ENCODE data around the gene PHF2.

Gene PHF2

GRCh38 chr9:93603011-93603410, 26.6 kb downstream of the PHF2 start:
- no peak for DNase-seq

- DNase-seq: no peak
Measured at GRCh38 chr9:93603906-93604326, 27.5 kb downstream of the PHF2 start.

DNA sequence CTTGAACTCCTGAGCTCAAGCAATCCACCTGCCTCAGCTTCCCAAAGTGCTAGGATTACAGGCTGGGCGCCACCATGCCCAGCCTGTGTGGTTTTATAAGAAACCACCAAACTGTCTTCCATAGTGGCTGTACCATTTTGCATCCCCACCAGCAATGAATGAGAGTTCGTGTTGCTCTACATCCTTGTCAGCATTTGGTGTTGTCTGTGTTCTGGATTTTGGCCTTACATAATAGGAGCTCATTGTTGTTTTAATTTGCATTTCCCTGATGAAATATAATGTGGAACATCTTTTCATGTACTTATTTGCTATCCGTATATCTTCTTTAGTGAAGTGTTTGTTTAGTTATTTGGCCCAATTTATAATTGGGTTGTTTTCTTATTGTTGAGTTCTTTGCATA, 29.8 kb downstream of the PHF2 start:
- DNase-seq: no peak

GRCh38 chr9:93610206-93610605, 33.8 kb downstream of the PHF2 start:
- no peak for DNase-seq

DNA sequence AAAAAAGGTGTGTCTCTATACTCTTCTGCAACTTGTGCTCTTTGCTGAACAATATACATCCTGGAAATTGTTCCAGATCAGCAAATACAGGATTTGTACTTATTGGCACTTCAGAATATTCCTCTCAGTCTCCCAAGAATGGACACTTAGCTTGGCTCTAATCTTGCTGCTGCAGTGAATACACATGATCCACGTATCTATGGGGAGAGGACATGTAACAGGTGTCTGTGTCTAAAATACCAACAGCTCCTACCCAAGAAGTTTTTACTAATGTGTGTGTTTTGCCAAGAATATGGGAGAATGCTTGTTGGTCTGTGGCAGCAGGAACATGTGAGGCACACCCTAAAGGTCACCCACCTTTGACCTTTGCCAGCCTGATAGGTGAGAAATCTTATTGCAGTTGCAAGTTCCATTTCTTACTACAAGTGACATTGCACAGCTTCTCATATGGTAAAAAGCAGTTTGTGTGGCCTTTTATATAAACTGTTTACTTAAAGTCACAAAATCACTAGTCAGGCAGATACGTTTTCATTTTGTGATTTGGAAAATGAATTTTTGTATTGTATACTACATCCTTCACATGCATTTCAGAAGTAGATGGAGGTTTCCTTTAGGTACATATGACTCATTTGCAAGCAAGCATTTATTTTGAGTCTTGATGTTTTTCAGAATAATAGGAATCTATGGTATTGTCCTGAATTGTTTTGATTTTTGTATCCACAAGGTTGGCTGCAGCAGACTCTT, 35.8 kb downstream of the PHF2 start:
- no peak for DNase-seq

GRCh38 chr9:93612796-93613154, 36.4 kb downstream of the PHF2 start:
- DNase-seq: no peak

DNA sequence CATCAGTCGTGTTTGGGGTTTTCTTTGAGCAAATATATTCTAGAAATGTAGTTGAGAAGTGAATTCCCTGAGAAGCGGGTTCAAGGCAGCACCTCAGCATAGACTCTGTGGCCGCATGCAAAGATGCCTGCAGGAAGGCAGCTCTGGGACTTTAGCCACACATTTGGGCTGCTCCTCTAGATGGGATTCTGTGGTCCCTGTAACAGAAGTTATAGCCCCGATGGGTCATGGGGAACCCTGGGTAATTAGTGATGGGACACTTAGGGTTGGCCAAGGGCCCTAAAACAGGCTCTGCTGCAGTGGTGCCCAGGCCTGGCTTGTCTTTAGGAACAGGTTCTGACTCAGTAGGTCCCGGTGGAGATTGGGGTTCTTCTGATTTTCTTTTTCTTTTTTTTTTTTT, 36.8 kb downstream of the PHF2 start:
- DNase-seq: no peak

GRCh38 chr9:93613791-93614190, 37.4 kb downstream of the PHF2 start:
- DNase-seq: no peak

DNA sequence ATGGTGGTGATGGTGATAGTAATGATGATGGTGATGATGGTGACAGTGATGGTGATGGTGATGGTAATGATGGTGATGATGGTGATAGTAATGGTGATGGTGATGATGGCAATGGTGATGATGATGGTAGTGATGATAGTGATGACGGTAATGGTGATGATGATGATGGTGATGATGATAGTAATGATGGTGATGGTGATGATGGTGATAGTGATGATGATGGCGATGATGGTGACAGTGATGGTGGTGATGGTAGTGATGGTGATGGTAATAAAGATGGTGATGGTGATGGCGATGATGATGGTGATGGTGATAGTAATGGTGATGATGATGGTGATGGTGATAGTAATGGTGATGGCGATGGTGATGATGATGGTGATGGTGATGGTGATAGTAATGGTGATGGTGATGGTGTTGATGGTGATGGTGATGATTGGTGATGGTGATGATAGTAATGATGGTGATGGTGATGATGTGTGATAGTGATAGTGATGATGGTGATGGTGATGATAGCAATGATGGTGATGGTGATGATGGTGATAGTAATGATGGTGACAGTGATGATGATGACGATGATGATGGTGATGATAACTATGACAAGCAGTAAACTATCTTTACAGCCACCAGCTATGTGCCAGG, 38.6 kb downstream of the PHF2 start:
- DNase-seq: no peak

- DNase-seq: no peak
Measured at GRCh38 chr9:93616044-93616443, 39.7 kb downstream of the PHF2 start.

DNA sequence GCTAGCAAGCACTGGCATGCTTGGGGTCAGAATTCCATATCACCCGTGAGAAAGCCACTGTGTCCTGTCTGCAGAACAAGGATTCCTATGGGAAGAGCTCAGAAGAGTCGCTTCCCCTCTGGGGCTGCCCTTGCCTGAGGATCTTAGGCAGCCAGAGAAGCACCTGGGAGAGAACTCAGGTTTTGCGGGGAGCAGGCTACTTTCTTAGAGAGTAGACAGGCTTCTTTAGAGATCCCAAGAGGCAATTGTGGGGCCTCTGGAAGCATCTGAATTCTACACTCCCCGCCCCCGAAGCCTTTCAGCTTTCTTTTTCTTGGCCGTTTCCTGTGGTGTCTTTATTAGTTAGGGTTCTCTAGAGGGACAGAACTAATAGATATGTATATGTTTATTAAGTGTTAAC, 40.9 kb downstream of the PHF2 start:
- no peak for DNase-seq

DNA sequence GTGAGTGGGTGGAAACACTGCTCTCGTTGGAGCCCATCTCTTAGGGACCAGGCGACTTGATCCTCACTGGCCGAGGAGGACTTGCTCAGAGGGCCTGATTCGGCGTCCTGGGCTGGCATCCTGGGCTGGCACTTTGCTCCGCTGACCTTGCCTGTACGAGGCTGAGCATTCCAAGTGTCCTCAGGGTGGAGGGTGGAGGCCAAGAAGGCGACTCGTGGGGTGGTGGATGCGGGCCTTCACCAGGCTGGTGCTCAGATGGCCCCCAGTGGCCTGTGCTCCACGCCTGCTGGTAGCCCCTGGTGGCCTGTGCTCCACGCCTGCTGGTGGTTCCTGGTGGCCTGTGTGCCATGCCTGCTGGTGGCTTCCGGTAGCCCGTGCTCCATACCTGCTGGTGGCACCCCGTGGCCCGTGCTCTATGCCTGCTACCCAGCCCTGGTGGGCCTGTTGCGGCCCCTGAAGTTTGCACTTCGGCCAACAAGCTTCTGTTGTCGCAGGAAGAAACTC, 42.9 kb downstream of the PHF2 start:
- DNase-seq: no peak

GRCh38 chr9:93620041-93620506, 43.7 kb downstream of the PHF2 start:
- DNase-seq: no peak

GRCh38 chr9:93620881-93621820, 44.8 kb downstream of the PHF2 start:
- no peak for DNase-seq

DNA sequence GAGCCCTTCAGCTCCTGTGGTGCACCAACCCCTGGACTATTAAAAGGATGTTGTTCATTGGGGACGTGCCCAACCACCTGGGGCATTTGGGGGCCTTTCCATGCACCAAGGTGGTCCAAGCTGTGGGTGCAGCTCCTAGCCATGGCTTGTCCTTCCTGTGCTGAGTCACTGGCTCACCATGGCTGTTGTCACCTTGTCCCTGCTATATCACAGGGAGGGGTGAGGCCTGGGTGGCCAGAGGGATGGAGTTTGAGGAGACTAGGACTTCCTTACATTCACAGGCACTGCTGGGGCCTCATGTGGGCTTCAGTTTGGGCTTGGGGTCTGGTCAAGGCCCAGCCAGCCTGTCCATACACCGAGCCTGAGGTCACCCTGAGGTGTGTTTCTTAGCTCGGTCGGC, 45.5 kb downstream of the PHF2 start:
- no peak for DNase-seq

DNA sequence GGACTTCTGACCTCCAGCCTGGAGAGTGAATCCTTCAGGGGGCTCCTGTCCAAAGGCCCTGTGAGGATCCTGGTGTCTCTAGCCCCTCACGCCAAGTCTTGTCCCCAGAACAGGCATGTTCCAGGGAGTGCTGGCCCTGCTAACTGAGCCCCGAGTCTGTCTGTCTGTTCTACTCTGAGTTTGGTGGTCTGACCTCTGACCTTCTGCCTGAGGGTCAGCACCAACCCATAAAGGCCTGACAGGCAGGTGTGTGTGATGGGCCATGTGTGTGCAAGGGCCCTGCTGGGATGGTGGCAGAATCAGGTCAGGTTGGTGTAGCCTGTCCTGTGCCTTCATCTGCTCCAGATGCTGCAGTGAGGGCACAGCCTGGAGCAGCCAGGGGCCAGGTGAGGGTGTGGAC, 46.3 kb downstream of the PHF2 start:
- DNase-seq: no peak

DNA sequence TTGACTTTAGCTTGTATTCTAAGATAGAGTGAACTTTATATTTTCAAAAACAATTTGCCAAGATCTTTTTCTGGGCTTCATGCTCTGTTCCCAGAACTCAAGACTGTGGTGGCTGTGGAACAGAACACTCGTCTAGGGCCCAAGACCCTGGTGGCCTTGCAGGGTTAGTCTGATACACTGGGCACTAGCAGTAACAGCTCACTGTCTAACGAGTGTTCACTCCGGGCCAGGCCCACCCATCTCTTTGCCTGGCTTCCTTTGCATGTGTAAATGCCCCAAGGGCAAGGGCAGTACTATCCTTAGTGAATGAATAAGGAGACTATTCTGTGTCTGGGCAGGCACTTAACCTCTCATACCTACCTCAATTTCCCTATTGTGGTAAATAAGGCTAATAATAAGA, 47.4 kb downstream of the PHF2 start:
- DNase-seq: no peak

GRCh38 chr9:93624431-93624834, 48.0 kb downstream of the PHF2 start:
- DNase-seq: no peak

GRCh38 chr9:93624977-93625376, 48.6 kb downstream of the PHF2 start:
- no peak for DNase-seq

GRCh38 chr9:93629920-93630319, 53.5 kb downstream of the PHF2 start:
- DNase-seq: no peak

GRCh38 chr9:93630806-93631411, 54.5 kb downstream of the PHF2 start:
- DNase-seq: no peak

DNA sequence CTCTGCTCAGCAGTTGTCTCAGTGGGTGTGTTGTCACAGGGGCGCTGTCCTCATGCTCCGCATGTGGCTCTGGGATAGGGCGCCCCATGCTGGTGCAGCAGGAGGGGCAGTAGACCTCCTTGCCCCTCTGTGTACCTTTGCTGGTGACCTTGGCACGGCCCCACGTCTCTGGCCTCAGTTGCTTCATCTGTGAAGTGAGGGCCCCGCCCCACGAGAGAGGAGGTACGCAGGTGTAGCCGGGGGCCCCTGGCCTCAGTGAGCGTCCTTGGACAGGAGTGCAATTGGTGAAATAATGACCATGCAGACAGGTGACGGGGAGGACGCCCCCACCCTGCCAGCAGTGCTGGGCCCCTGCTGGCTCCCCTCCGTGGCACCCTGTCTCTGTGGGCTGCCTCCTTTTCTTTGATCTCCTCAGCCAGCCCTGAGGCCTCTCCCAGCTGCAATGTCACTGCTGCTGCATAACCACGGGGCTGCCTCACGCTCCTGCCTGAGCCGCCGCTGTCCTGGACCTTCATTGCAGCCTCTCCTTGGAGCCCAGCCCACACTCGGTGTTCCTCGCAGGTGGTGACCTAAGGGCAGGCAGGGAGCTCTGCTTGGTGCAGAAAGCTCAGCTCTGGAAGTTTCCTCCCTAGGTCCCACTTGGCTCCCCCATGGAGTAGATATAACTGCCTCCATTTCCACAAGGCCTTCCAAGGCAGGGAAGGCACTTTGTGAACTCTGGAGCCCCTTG, 57.3 kb downstream of the PHF2 start:
- no peak for DNase-seq
